HG03108 (cell line): ENCODE measurements around the gene DTNBP1.

ENCODE experiments used
- ATAC-seq: cut with Tn5 transposase; IDR thresholded peaks from one replicate; pipeline ENCODE4 v1.9.1; 2021; ENCODE audit warnings: moderate library complexity; ENCODE audit not compliant: unreplicated experiment

The DTNBP1 gene

GRCh38 chr6:15594512-15595259 is 68.1 kb downstream of the DTNBP1 start:
- no peak for ATAC-seq

- no peak for ATAC-seq
These were observed 69.0 kb downstream of the DTNBP1 start for GRCh38 chr6:15593798-15594197.

- no peak for ATAC-seq
These were observed 70.2 kb downstream of the DTNBP1 start for GRCh38 chr6:15592610-15593009.

GRCh38 chr6:15588971-15589634 is 73.7 kb downstream of the DTNBP1 start:
- no peak for ATAC-seq

- no peak for ATAC-seq
These were observed 76.3 kb downstream of the DTNBP1 start for GRCh38 chr6:15586503-15586902.

- no peak for ATAC-seq
These were observed 77.0 kb downstream of the DTNBP1 start for GRCh38 chr6:15585760-15586214.

GRCh38 chr6:15582499-15582898 is 80.3 kb downstream of the DTNBP1 start:
- ATAC-seq: no peak

GRCh38 chr6:15581751-15582150 is 81.1 kb downstream of the DTNBP1 start:
- ATAC-seq: no peak

GRCh38 chr6:15580326-15580725 is 82.5 kb downstream of the DTNBP1 start:
- no peak for ATAC-seq

GRCh38 chr6:15578716-15579391 is 84.0 kb downstream of the DTNBP1 start:
- no peak for ATAC-seq

GRCh38 chr6:15577550-15578171 is 85.2 kb downstream of the DTNBP1 start:
- ATAC-seq: no peak

- no peak for ATAC-seq
These were observed 85.7 kb downstream of the DTNBP1 start for GRCh38 chr6:15577106-15577505.

- no peak for ATAC-seq
These were observed 87.3 kb downstream of the DTNBP1 start for GRCh38 chr6:15575357-15576033.

- no peak for ATAC-seq
These were observed 88.3 kb downstream of the DTNBP1 start for GRCh38 chr6:15574486-15574885.

GRCh38 chr6:15574023-15574422 is 88.8 kb downstream of the DTNBP1 start:
- ATAC-seq: no peak

GRCh38 chr6:15573384-15573783 is 89.4 kb downstream of the DTNBP1 start:
- ATAC-seq: no peak

- no peak for ATAC-seq
These were observed 90.4 kb downstream of the DTNBP1 start for GRCh38 chr6:15572296-15573016.

- no peak for ATAC-seq
These were observed 92.7 kb downstream of the DTNBP1 start for GRCh38 chr6:15570171-15570570.

- no peak for ATAC-seq
These were observed 93.5 kb downstream of the DTNBP1 start for GRCh38 chr6:15569035-15569995.
